Activated CD4-positive, CD25-positive, alpha-beta regulatory T cell (primary cell): ENCODE data around the gene ASS1.

Experiments used
- DNase-seq, 4 experiments: peaks; one replicate each; lab custom pipeline; 2025; lab: John Stamatoyannopoulos, UW

The ASS1 gene

DNA sequence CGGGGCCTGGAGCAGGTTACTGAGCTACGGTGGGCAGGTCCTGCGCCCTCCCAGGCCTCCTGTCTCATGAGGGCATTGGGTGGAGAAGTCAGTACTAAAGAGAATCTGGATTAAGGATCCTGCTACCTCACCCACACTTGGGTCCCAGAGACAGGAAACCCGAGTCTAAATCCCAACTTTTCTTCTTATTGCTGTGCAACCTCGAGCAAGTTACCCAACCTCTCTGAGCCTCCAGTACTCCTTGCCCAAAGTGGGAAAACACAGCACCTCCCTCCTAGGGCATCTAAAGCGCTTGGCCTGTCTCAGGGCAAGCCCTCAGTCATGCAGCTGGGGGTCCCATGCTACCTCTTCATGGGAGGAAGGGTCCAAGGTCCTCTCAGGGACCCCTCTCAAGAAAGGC lies 28.2 kb downstream of the ASS1 start:
- DNase-seq, result no peak

DNA sequence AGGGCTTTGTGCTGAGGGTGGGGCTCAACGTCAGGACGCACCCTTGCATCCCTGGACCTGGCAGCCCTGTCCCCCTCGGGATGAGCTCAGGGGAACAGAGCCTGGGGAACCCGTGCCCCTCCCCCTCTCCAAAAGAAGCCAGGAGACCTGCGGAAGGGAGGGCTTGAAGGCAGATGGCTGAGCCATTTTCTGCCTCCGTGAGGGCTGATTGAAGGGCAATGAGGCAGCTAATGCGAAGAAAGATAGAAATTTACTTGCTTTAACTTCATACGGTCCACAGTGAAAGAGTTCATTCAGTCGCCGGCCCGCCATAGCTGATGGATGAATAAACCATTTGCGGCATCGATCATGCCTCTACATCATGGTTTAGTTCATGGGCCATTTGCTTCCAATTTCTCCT lies 28.8 kb downstream of the ASS1 start:
- DNase-seq, result no peak

DNA sequence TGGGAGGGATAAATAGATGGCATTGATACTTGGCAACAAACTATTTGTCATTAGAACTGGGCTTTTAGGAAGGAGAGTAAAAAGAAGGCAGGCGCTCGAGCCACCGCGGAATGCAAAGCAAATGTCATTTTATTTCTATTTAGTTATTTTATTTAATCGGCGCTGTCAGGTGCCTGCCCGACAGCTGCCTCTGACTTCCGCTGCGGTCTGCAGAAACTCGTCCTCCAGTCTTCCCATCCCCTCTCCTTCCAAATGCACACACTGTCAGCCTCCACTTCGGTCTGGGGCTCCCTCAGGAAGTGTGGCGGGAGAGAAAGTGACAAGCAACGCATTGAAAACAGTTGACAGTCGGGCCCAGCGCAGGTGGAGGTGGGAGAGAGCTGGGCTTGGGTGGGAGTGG lies 29.3 kb downstream of the ASS1 start:
- DNase-seq, result no peak

DNA sequence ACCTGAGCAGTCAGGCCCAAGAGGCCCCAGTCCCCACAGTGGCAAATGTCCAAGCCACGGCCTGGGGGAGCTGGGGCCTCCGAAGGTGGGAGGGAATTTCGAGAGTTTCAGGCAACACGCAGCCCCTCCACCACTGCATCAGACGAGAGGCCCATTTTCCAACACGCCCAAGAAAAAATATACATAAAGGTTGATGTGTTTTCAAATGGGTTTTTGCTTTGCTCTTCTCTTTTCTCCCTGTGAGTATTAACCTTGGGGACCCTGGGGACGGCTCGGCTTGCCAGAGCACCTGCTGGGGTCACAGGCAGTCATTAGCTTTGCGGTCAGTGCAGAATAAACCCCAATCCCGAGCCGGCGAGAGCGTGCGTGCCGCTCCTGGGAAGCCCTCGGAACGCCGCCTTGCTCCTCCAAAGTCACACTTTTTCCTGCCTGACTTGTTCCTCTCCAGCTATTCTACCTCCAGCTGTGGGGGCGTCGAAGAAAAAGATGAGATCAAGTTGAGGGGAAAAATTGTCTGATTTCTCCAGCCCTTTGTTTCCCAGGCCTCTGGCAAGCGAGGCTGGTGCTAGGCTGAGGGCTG lies 31.5 kb downstream of the ASS1 start:
- DNase-seq, result no peak

DNA sequence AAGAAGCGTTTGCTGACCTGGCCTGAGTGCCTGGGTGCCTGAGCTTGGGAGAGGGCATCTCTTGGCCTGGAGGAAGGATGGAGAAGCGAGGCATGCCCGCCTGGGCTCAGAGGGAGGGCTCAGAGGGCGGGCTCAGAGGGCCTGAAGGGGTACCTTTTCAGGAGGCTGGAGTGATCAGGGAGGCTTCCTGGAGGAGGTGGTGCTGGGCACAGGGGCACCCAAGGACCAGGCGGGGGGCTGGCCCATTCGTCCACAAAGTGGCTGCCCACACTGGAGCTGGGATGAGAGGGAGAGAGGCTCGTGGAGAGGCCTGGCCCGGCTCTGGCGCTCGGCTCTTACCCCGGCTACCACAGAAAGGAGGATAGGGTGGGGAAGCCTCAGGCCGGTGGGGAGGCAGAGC lies 32.8 kb downstream of the ASS1 start:
- DNase-seq, result no peak

DNA sequence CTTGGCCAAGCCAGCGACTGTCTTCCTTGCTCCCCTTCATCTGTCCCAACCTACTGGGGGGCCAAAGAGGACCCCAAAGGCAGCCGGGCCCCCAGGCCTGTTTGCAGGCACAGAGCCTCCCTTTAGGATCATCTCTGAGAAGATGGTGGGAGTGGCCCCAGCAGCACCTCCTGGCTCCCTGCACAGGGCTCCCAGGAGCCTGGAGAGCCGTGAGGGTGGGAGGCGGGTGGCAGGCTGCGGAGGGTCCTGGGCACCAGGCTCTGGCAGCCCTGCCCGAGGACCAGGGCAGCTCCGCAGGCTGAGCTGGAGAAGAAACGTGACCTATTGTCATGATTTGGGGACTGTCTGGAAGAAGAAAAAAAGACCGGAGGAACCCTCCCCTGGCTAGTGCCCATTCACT lies 33.4 kb downstream of the ASS1 start:
- DNase-seq, result no peak

DNA sequence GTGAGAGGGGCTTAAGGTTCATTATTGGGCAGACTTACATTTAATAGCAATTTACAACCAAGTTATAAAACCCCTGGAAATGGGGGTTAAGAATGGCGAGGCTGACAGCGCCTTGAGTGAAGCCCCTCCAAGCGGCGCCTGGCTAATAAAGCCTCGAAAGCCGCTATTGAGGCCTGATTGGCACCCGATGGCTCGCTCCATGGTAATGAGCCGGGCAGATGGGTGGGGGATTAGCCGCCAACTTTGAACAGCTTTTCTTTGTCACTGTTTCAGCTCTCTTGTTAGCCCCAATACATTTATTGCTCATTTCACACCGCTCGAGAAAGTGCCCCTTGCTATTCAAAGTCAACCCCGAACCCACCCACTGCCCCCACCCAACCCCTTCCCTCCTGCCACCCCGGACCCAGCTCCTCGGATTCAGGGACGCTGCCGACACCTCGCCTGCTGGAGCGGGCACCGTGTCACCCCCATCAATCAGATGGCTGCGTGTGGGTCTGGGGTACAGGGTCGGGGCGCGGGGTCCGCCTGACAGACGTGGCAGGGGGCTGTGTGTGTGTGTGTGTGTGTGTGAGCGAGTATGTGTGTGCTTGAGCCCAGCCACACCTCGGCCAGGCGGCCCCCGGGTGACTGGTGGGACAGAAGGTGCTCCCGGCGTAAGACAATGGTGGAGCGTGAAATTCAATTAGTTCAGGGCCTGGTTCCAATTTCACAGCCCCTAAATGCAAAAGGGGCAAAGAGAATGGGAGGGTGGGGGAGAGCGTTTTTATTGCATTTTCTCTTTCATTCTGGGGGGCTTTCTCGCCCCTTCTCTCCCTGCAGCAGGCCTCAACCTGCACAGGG lies 34.2 kb downstream of the ASS1 start:
- no peak for DNase-seq

DNA sequence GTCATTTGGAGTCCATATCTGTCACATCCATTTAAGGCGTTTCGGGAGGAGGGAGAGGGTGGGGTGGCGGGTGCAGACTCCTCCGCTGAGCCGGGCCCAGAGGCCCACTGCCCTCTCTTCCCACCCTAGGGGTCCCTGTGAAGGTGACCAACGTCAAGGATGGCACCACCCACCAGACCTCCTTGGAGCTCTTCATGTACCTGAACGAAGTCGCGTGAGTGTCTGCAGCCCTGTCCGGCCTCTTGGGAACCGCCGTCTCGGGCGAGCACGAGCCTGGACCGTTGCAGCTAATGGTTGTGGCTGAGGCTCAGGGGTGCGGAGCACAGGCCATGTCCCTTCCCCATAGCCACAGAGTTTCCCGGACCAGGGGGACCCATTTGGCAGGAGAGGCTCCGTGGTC lies 34.8 kb downstream of the ASS1 start:
- no peak for DNase-seq

DNA sequence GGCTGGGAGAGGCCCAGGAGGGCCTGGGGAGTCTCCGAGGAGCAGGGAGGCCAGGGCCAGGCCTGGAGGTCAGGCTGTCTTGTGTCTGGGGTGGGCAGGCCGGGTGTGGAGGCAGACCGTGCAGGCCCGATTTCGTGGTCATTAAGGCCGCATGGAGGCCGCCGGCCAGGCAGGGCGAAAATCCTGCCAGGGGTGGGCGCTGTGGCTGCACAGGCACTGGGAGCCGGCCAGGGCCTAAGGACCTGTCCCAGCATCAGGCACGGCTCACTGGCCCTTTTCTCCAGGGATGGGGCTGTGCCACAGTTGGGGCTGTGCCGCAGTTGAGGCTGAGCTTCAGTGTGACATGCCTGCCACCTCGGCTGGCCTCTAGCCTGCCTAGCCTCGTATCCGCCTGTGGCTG lies 35.9 kb downstream of the ASS1 start:
- no peak for DNase-seq

DNA sequence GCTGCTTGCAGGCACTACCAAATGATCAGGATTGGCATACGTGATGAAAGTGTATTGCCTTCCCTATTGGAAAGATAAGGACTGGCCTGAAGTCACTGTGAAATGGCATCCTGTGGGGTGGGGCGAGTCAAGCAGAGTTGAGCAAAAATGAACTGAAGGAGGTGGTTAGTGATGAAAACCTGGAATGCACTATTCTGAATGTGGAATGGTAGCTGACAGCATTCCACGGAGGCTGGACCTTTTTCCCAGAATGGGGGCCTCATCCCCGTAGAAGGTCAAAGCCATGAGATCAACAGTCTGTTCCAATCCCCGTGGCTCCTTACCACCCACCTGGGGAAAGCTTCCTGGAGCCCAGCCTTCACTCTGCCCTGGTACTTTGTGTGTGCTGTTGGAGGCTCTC lies 37.7 kb downstream of the ASS1 start:
- no peak for DNase-seq

DNA sequence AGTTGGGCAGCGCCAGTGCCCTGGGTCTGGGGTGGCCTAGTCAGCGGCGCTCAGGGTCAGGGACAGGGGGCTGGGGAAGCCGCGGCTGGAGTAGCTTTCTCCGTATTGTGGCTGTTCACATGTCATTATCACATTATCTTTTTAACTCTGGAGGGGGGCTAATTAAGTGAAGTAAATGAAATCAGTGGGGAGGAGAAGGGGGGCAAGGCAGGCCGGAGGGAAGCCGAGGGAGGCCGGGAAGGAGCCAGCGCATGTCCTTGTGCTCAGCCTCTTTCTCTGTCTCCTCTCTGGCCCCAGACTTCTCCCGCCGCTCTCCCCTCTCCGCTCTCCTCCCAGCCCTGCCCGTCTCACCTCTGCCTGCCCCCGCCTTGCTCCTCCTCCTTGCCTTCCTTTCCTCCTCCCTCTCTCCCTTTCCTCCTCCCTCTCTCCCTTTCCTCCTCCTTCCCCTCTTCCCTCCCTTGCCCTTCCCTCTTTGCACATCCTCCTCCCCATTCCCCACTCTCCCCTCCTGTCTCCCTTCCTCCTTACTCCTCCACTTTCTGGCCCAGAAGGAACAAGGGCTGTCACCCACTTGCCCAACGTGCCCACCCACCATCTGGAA lies 38.7 kb downstream of the ASS1 start:
- DNase-seq, result no peak

DNA sequence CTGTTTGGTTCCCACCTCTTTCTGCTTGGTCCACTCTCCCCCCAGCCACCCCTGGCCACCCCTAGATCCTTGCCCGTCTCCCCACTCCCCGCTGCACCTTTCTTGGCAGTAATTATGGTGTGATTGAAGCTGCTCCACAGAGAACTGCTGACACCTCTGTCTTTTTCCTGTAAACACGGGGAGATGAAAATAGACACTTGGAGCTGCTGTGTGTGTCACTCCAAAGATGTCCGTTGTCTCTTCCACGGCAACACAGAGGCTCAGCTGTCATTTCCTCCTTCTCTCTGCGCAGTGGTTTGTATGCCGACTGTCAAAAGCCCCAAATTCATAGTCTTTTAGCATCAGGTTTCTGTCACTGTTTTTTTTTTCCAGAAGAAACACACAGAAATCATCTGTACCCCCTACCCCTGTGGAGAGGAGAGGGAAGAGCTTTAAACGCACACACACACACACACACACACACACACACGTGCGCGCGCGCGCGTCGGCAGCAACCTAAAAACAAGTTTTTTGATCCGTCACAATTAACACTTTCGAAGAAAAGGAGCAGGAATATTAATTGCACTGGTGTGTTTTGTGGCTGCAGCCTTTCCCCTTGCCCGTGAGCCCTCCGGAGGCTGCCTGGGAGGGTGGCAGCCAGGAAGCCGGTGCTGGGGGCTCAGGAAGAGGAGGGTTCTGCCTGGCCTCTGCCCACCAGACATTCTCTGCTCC lies 39.8 kb downstream of the ASS1 start:
- DNase-seq, result no peak

DNA sequence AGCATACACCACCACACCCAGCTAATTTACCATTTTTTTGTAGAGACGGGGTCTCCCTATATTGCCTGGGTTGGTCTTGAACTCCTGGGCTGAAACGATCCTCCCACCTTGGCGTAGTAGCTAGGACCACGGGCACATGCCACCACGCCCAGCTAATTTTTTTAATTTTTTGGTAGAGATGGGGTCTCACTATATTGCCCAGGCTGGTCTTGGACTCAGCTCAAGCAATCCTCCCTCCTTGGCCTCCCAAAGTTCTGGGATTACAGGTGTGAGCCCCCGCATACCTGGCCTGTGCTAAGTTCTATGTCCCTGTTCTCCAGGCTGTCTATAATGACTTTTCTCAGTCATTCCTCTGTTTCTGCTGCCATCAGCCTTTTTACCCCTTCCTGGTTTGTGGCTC lies 41.3 kb downstream of the ASS1 start:
- DNase-seq, result no peak

DNA sequence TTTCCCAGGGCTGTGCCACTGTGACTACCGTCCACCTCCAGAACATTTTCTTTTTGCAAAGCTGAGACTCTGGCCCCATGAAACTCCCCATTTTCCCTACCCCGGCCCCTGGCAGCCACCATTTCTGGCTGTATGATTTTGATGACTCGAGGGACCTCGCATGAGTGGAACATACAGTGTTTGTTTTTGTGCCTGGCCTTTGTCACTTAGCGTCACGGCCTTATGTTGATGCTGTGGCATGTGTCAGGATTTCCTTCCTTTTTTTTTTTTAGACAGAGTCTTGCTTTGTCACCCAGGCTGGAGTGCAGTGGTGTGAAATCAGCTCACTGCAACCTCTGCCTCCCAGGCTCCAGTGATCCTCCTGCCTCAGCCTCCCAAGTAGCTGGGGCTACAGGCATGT lies 42.7 kb downstream of the ASS1 start:
- DNase-seq, result no peak

DNA sequence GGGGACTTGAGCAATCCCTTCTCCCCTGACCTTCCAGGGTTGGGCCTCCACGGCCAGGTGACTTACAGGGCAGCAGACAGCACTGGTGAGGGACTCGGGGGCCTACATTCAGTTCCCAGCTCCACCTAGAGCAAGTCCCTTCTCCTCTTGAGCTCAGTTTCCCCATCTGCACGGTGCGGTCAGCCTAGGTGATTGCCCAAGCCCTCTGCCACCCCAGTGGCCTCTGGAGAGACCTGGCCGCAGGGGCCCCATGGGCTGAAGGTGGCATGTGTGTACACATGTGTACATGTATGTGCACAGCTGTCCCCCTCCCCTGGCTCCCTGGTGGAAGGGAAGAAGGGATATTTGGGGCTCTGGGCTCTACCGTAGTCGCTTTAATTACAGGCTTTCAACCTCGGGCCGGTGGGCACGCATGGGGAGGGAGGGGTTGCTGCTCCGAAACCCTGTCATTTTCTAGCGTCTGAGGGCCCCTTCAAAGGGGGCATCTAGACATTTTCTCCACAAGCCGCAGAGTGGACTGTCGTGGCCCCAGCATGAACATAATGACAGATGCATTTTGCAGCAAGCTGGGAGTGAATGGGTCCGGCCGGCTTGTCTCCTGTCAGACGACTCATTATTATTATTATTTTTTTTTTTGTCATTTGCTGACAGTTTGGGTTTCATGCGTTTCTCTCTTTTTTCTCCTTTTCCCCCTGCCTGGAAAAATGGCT lies 44.0 kb downstream of the ASS1 start:
- DNase-seq, result no peak

DNA sequence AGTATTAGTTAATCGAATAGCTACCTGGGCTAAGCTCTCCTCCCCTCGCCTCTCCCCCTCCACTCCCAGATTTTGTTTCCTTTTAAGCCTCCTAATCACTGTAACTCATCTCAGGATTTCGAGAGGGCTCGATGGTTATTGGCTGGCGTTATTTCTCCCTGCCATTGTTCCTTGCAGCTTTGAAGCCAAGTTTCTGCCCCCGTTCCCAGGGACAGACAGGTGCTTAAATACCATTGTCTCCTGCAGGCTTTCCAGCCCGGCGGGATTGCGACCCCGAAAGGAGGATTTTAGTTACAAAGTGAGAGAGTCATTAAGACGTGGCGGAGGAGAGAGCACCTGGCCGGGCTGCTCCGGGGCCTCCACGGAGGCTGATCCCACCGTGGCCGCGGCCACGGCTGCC lies 46.2 kb downstream of the ASS1 start:
- no peak for DNase-seq

DNA sequence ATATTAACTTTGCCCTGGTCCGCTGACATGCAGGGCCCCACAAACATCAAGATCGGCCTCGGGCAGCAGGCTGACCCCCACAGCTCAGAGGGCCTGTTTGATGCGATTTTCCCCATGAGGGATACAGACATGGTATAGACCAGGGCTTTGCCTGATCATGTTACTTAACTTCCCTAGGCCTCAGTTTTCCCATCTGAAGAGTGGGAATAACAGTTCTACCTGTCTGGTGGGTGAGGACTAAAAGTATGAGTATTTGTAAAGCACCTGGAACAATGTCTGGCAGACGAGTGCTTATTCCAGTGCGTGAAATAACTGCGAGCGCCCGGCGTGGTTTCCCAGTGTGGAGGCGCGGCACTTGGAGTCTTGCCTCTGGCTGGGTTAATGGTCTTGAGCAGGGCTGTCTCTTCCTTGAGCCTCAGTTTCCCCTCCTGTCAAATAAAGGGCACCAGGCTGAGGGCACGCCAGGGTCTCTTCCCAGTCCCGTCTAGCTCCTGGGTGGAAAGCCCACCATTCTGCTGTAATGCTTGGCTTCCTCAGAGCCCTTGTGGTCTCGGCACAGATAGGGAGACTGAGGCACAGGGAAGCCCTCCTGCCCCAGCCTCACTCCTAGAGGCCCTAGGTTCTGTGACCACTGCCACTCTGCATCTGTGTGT lies 47.2 kb downstream of the ASS1 start:
- no peak for DNase-seq

DNA sequence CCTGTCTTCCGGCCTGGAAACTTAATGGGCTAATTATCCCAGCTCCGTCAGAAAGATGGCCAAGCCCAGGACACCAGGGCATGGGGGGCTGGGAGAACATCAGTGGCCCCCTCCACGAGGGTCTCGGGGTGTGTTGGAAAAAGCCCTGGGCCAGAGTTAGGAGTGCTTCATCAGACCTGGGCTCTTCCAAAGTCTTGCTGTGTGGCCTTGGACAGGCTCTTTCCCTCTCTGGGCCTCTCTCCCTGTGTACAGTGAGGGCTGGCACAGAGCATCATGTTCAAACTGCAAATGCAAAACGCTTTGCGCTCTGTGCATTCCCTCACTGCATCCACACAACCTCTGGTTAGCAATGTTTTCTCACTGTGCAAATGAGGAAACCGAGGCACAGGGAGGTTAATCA lies 48.3 kb downstream of the ASS1 start:
- DNase-seq, result no peak

DNA sequence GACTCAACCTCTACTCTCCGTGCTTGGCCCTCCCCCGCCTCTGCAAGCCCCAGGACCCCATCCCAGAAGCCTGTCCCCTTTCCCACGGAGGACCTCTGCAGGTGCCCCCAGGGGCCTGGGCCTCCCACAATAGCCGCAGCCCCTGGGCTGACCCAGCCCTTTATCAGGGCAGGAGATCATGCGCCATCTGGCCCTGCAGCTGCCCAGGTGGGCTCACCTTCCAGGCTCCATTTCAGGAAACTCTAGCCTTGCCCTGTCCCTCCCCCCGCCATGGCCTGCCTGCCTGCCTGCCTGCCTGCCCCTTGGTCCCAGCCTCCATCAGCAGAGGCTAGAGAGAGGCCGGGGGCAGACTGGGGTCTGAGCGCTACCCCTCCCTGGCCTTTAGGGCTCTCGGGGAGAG lies 48.7 kb downstream of the ASS1 start:
- no peak for DNase-seq

DNA sequence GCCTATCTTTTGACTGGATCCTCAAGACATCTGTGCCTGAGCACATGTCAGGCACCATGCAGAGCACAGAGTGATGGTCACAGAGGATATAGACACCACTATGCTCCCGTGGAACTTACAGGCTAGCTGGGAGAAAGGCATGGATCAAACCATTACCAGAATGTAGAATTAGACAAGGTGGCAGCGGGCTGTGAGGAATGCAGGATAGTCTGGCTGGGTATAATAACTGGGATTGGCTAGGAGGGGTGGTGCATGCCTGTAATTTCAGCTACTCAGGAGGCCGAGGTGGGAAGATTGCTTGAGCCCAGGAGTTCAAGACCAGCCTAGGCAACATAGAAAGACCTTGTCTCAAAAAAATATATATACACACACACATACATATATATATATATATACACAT lies 50.3 kb downstream of the ASS1 start:
- DNase-seq, result no peak

DNA sequence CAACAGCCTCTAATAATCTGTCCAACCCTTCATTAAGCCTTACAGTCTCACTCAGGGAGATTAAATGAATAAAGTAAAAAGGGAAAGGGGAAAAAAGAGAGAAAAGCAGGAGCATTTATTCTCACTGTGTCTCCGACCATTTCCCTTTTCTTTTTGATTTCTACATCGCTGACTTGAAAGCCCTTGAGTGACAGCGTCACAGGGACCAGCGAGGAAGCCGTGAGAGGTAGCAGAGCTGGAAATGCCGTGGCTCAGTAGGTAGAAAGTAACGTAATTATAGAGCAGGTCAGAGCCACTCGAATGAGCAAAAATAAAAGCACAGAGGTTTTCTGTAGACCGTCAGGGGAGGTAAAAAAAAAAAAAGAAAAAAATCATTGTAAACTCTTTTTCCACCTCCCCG lies 52.4 kb downstream of the ASS1 start:
- no peak for DNase-seq
